SK-N-MC (cell line): Measurements from ENCODE around the gene HRH4.

Experiments
- EZH2 ChIP-seq: fragments of 200-600 bp; sonication (generic); IDR thresholded peaks from one replicate; pipeline ENCODE4 v1.6.1; 2017; ENCODE audit warnings: antibody characterized with exemption
- POLR2AphosphoS5 ChIP-seq: IDR thresholded peaks from 2 replicates; pipeline ENCODE4 v1.6.1; 2012; ENCODE audit warnings: mild to moderate bottlenecking, low read depth, low read length, borderline replicate concordance

- TF ChIP-seq POLR2AphosphoS5 (no peak), EZH2 (no peak)
Observed at GRCh38 chr18:24421831-24422230, 38.6 kb upstream of the HRH4 start.
